Measurements from ENCODE around the gene PAPOLG.
A peak's percentile ranks its signal among the peaks of the same experiment; 100 is the strongest.

The PAPOLG gene

DNA sequence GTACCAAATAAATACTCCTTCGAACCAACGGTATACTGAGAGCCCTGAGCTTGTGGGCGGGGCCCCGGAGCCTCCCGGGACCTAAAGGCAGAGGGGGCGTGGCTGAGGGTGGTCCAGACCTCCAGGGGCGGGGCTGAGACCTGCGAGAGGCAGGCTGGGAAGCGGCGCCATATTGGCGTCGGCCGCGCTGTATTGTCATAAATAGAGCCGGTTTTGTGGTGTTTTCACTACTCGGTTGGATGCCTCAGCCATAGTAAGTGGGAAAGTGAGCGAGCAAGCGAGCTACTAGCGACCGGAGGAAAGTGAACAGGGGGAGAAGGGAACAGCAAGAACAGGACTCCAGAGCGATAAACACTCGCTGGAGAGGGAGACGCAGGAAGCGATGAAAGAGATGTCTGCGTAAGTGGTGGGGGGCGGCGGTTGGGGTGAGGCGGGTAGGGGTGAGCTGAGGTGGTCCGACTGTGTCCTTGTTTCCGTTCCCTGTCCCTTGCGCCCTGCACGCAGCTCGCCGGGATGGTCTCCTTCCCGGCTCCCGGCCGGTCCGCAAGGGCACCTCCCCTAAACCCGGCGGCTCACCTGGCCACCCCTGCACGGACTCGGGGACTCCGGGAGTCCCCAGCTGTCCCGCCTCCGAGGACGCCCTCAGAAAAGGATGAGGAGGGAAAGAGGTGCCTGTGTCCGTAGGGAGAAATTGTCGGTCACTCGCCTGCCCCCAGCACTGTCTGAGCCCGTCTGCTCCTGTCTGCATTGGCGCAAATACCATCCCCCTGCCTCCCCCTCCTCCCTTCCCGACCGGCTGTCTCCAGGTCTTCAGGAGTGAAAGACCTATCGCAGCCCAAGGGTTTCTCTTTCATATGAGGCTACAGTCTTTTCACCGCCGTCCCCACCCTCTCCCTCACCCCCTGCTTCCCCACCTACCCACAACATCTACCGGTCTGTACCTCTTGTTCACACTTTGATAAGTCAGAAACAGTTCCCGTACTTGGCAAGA is at the start of gene PAPOLG:
Gene PAPOLG (plus strand): TSS at position 172 of the 991 bp plus-strand sequence. CDS start 211 bp downstream, at position 383.
- peak; percentile 94 to 96 for DNase-seq (ENCODE audit: low read depth in 2 of 2, low spot score in 1 of 2)

DNA sequence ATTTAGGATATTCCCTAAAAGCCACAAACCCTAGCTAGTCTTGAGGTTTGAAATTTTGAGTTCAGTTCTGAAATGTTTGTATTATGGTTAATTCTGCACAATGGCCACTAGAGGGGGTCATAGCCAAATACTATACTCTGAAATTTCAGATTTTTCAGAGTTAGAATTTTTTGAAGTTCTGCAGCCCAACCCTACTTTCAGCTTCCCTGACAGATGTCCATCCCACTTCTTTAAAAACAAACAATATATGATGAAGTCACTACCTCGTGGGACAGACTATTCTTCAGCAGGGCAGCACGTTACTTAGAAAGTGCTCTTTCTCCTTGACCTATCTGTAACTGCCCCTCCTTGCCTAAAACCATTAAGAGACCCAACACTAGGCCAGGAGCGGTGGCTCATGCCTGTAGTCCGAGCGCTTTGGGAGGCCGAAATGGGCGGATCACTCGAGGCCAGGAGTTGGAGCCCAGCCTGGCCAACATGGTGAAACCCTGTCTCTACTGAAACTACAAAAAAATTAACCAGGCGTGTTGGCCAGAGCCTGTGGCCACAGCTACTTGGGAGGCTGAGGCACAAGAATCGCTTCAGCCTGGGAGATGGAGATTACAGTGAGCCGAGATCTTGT is 48.2 kb upstream of the PAPOLG start:
- no peak for DNase-seq (ENCODE audit: low read depth in 2 of 2, low spot score in 1 of 2)

DNA sequence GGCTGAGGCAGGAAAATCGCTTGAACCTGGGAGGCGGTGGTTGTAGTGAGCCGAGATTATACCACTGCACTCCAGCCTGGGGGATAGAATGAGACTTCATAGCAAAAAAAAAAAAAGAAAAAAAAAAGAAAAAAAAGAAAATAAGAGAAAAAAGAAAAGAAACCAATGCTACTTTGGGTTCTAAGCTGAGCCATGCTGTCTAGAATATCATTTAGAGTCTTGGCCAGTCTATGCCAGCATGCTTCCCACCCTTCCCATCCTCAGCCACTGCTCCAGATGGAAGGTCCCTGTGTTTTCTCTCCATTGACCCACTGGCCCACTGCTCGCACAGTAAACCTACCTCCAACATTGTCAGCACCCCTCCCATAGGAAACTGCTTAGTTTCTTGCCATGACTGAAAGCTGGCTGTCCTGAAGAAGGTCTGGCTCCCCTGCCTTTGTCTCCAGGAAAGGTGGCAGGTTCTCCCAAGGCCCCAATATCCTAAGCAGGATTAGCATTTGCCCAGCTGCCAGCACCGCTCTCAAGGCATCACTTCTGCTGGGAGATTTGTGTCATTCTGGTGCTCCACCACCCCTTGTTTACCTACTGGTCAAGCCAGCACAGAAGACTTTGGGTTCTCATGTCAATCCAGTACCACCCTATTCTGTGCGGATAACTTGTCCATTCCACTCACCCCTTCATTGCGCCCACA is 47.3 kb upstream of the PAPOLG start:
- DNase-seq (ENCODE audit: low read depth in 2 of 2, low spot score in 1 of 2), result no peak

GRCh38 chr2:60710707-60711106 is 45.4 kb upstream of the PAPOLG start:
- DNase-seq (ENCODE audit: low read depth in 2 of 2, low spot score in 1 of 2), result no peak

GRCh38 chr2:60715561-60715960 is 40.5 kb upstream of the PAPOLG start:
- DNase-seq (ENCODE audit: low read depth in 2 of 2, low spot score in 1 of 2), result no peak

- DNase-seq (ENCODE audit: low read depth in 2 of 2, low spot score in 1 of 2), result no peak
Observed at GRCh38 chr2:60717691-60718090, 38.4 kb upstream of the PAPOLG start.

- DNase-seq (ENCODE audit: low read depth in 2 of 2, low spot score in 1 of 2), result no peak
Observed at GRCh38 chr2:60719331-60719730, 36.7 kb upstream of the PAPOLG start.

DNA sequence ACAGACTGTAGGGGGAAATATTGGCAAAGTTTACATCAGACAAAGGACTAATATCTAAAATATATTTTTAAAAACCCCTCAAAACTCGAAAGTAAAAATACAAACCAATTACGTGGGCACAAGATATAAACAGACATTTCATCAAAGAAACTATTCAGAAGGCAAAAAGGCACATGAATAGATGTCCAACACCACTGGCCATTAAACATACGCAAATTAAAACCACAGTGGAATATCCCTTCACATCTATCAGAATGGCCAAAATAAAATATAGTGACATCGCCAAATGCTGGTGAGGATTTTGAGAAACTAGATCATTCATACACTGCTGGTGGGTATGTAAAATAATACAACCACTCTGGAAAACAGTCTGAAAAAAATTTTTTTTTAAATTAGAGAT is 30.6 kb upstream of the PAPOLG start:
- no peak for DNase-seq (ENCODE audit: low read depth in 2 of 2, low spot score in 1 of 2)

DNA sequence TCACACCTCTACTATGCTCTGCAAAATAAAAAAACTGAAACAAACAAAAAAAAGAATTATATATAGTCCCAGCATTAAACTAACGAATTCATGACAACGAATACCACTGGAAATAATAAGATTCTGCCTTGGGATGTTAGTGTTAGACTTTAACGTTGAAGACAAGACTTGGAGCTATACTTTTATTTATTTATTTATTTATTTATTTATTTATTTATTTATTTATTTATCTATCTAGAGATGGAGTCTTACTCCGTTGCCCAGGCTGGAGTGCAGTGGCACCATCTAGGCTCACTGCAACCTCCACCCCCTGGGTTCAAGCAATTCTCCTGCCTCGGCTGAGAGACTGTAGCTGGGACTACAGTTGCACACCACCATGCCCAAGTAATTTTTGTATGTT is 27.2 kb upstream of the PAPOLG start:
- no peak for DNase-seq (ENCODE audit: low read depth in 2 of 2, low spot score in 1 of 2)

DNA sequence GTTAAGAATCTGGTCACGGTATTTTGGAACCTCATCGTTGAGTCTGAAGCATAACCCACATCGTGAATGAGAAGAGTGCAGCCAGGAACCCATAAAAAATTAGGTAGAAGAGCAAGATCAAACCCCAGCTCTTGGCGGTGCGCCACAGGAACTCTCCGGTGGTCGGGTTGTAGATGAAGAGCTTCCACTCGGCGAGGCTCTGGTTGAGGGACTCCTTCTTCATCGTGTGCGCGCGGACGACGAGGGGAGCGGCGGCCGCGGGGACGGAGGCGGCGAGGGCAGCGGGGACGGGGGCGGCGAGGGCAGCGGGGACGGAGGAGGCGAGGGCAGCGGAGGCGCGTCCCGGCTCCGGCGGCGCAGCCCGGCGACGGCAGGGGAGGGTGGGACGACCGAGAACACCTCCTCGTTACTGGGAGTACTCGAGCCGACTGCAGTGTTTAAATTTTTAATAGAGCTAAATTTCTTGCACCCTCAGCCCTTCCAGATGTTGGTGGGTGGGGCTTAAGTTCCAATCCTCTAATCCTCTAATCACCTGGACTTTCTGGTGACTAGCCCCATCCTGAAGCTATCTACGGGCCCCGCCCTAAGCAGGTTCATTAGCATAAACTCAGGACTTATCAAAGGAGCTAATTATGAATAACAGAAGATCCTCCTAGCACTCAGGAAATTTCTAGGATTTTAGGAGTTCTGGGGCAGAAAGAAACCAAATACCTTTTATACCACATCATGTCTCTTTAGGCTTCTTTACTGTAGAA is 20.4 kb upstream of the PAPOLG start:
- DNase-seq (ENCODE audit: low read depth in 2 of 2, low spot score in 1 of 2), result no peak

DNA sequence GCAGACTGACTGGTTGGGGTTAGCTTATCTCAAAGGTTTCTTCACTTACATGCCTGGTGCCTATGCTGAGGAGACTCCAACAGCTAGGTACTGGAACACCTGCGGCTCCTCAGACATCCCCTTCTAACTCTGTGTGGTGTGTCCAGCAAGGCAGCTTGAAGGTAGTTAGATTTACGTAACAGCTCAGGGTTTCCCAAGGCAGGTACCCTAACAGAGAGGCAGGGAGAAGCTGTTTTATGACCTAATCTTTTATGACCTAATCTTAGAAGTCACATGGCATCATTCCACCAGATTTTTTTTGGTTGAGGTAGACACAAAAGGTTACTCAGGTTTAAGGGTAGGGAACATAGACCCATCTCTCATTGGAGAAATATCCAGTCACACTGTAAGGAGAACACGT is 17.4 kb upstream of the PAPOLG start:
- DNase-seq (ENCODE audit: low read depth in 2 of 2, low spot score in 1 of 2), result no peak

GRCh38 chr2:60739156-60739555 is 16.9 kb upstream of the PAPOLG start:
- no peak for DNase-seq (ENCODE audit: low read depth in 2 of 2, low spot score in 1 of 2)

DNA sequence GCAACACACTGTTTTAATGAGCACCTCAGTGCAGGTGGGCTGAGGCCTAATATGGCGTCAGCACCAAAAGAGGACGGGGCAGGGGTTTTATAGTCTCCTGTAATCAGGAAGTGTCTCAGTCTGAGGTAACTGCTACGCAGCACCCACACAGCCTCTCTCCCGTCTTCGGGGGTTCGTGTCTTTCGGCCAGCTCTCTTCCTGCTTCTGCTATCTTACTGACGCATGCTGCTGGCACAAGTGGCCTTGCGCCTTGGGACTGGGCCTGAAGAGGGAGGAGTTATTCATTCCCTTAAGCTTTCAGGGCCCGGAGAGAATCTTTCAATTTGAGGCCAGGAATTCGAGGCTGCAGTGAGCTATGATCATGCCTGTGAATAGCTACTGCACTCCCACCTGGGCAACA is 14.5 kb upstream of the PAPOLG start:
- no peak for DNase-seq (ENCODE audit: low read depth in 2 of 2, low spot score in 1 of 2)

- DNase-seq (ENCODE audit: low read depth in 2 of 2, low spot score in 1 of 2), result no peak
Observed at GRCh38 chr2:60742419-60742818, 13.6 kb upstream of the PAPOLG start.

DNA sequence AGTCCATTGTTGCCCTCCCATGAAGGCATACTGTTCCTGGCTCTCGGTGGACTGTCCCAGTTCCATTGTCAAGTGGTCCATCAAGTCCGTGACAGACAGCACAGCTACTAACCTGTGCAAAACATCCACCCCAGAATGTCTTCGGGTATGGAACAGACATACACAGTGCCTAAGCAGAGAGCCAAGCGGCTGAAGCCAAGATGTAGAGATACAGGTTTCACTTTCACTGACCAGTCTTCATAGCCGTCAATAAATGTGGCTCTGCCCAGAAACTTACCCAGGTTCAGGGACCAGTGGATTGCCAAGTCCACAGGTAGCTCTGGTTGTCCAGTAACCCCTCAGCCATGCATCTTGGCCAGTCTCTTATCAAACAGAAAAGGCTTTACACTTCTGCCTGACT is 10.7 kb upstream of the PAPOLG start:
- no peak for DNase-seq (ENCODE audit: low read depth in 2 of 2, low spot score in 1 of 2)

DNA sequence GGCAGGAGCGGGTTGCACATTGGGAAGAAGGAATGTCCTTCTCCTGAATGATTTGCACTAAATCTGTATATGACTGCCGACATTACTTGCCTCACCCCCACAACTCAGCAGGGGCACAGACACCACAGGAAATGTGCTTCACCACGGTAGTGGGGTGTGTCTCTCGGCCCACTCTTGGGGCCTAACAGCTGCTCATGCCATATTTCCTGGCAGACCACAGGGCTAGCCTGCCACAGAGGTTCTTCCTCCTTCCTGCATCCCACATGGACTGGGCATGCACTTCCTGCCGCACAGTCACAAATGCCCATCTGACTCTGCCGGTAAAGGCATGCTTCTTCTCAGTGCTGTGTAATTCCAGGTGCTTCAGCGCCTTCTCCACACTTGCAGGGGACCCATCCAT is 10.3 kb upstream of the PAPOLG start:
- DNase-seq (ENCODE audit: low read depth in 2 of 2, low spot score in 1 of 2), result no peak

GRCh38 chr2:60746318-60746717 is 9.8 kb upstream of the PAPOLG start:
- no peak for DNase-seq (ENCODE audit: low read depth in 2 of 2, low spot score in 1 of 2)

DNA sequence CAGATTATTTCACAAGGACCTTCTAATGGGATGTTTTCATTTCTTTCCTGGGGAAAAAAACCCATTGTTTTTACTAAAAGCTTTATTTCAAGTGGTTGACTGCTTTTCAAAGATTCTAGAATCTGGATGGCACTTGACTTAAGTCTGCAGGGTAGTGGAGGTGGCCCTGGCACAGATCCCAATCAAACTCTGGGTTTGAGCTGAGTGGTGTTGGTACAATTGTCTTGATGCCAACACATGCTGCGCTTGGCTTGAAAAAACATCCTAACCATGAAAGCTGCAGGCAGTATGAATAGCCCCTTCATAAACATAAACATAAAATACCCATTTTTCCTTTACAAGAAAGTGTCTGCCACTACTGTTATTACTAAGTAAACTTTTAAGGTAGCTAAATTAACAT is 3.6 kb downstream of the PAPOLG start:
- DNase-seq (ENCODE audit: low read depth in 2 of 2, low spot score in 1 of 2), result no peak

DNA sequence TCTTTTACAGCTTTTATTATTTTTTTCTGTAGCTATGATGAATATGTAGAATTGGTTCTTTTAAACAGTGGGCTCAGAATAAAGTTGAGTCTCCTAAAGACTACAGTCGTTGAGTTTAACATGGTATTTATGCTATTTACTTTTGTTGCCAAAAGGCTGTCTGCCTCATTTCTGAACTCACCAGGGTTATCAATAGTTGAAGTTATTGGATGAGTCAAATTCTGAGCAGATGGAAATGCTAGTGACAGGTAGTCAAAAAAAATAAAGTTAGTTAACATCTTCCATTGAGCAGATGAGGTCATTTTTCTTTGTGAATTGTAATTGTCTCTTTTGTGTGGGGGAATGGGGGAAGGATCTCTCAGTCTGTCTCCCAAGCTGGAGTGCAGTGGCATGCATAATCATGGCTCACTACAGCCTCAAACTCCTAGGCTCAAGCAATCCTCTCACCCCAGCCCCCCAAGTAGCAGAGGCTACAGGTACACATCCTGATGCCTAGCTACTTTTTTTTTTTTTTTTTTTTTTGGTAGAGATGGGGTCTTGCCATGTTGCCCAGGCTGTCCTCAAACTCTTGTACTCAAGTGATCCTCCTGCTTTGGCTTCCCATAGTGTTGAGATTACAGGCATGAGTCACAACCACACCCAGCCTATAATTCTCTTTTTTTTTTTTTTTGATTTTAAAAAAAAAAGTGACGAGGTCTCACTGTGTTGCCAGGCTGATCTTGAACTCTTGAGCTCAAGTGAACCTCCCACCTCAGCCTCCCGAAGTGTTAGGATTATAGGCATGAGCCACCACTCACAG is 8.9 kb downstream of the PAPOLG start:
- no peak for DNase-seq (ENCODE audit: low read depth in 2 of 2, low spot score in 1 of 2)

DNA sequence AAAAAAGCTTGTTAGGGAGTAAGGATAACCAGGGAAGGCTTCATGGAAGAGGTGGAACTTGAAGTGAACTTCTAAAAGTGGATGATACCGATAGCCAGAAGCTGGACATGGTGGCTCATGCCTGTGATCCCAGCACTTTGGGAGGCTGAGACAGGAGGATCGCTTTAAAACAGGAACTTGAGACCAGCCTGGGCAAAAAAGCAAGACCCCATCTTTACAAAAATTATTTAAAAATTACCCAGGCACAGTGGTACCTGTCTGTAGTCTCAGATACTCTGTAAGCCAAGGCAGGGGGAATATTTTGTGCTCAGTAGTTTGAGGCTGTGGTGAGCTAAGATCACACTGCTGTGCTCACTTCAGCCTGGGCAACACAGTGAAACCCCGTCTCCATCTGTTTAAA is 10.2 kb downstream of the PAPOLG start:
- DNase-seq (ENCODE audit: low read depth in 2 of 2, low spot score in 1 of 2), result no peak
